Vagina (tissue), 2 donors: Measurements from ENCODE around the gene SCFD2.

Experiments used
- POLR2A ChIP-seq, 2 donors: fragments of 450-650 bp; IDR thresholded peaks; one replicate each; pipeline ENCODE4 v1.6.1; 2017; ENCODE audit warnings: antibody characterized with exemption in 2 of 2, mild to moderate bottlenecking in 2 of 2, moderate library complexity in 2 of 2
- POLR2AphosphoS5 ChIP-seq, 2 donors: sonication (generic); formaldehyde crosslinking; IDR thresholded peaks; one replicate each; pipeline ENCODE4 v1.9.0; 2017; ENCODE audit warnings: antibody characterized with exemption in 2 of 2, mild to moderate bottlenecking in 2 of 2, low read depth in 1 of 2; ENCODE audit not compliant: insufficient read depth in 1 of 2
- TF ChIP-seq, protein P1 (sequence below), 3 experiments: fragments of 450-650 bp in 2 of 3; fragments of 200-600 bp in 1 of 3; sonication (generic) in 1 of 3; IDR thresholded peaks; one replicate each; pipeline ENCODE4 v1.5.1; 2017 to 2019; ENCODE audit warnings: antibody characterized with exemption in 3 of 3, mild to moderate bottlenecking in 2 of 3, moderate library complexity in 2 of 3

GRCh38 chr4:53044651-53044960, 321.3 kb downstream of the SCFD2 start:
- TF ChIP-seq, protein P1, sequence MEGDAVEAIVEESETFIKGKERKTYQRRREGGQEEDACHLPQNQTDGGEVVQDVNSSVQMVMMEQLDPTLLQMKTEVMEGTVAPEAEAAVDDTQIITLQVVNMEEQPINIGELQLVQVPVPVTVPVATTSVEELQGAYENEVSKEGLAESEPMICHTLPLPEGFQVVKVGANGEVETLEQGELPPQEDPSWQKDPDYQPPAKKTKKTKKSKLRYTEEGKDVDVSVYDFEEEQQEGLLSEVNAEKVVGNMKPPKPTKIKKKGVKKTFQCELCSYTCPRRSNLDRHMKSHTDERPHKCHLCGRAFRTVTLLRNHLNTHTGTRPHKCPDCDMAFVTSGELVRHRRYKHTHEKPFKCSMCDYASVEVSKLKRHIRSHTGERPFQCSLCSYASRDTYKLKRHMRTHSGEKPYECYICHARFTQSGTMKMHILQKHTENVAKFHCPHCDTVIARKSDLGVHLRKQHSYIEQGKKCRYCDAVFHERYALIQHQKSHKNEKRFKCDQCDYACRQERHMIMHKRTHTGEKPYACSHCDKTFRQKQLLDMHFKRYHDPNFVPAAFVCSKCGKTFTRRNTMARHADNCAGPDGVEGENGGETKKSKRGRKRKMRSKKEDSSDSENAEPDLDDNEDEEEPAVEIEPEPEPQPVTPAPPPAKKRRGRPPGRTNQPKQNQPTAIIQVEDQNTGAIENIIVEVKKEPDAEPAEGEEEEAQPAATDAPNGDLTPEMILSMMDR (IDR thresholded peaks at IDR 0.05) = no peak
- TF ChIP-seq POLR2AphosphoS5 (IDR thresholded peaks at IDR 0.05; ENCODE audit: insufficient read depth in 1 of 2, low read depth in 1 of 2) (no peak), POLR2A (IDR thresholded peaks at IDR 0.05) (no peak)
